ENCODE data around the gene IRGC.

- TF ChIP-seq CTCF (IDR thresholded peaks at IDR 0.05) (no peak), POLR2A (IDR thresholded peaks at IDR 0.05) (no peak)
Measured at GRCh38 chr19:43675906-43676305, 40.0 kb upstream of the IRGC start.

Measured in ovary (tissue), 3 donors.